Activated naive CD8-positive, alpha-beta T cell treated with anti-CD3 and anti-CD28 coated beads for 36 hours (primary cell): ENCODE measurements around the gene ATG4C. TPM values are rescaled to one million over a fixed set of nuclear protein-coding genes. Genes with fewer than 3 reads are reported as not detected.
"Not testable (repeated sequence)": the region's sequence is repeated elsewhere in the genome, so short reads cannot be mapped to it uniquely, and the experiment has no call there.

ENCODE experiments used
- DNase-seq: peaks from one replicate; pipeline ENCODE4 v3.0.0; 2021
- H3K27ac Mint-ChIP-seq: one replicate; pipeline ENCODE4 v1.8.0; 2022; ENCODE audit warnings: mild to moderate bottlenecking, moderate library complexity, mixed read lengths
- H3K27me3 Mint-ChIP-seq: one replicate; pipeline ENCODE4 v1.8.0; 2022; ENCODE audit warnings: mild to moderate bottlenecking, mixed read lengths
- H3K36me3 Mint-ChIP-seq: one replicate; pipeline ENCODE4 v1.8.0; 2021; ENCODE audit warnings: mild to moderate bottlenecking, mixed read lengths
- H3K4me1 Mint-ChIP-seq: one replicate; pipeline ENCODE4 v1.8.0; 2021; ENCODE audit warnings: mixed read lengths
- H3K4me3 Mint-ChIP-seq: one replicate; pipeline ENCODE4 v1.8.0; 2022; ENCODE audit warnings: mild to moderate bottlenecking, moderate library complexity, mixed read lengths
- H3K9me3 Mint-ChIP-seq: one replicate; pipeline ENCODE4 v1.8.0; 2022; ENCODE audit warnings: mixed read lengths
- total RNA-seq, 2 experiments: library from RNA; stranded (reverse); gene quantifications; one replicate each; pipeline ENCODE4 v1.2.3, GENCODE V29; 2021

ATG4C gene
- total RNA-seq, 2 experiments from 2014 or later: 17.7 to 18.2 TPM

DNA sequence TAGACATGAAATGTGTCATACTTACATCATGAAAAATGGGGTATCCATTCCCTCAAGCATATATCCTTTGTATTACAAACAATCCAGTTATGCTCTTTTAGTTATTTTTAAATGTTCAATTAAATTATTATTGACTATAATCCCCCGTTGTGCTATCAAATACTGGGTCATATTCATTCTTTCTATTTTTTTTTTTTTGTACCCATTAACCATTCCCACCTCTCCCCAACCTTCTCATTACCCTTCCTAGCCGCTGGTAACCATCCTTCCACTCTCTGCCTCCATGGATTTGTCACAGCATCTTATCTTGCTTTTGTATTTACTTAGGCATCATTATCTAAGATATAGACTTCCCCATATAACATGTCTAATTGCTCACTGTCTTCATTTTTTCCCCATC lies 15.8 kb downstream of the ATG4C start:
- Mint-ChIP-seq H3K9me3 (no peaks in the 10 kb centered on the region), H3K27ac (peak overlapping the region; percentile 16), H3K4me1 (peaks cover 16% of the 10 kb centered on the region), H3K36me3 (peaks cover 7% of the 10 kb centered on the region), H3K4me3 (no peak overlapping the region), H3K27me3 (no peaks in the 10 kb centered on the region)
- DNase-seq: no peak

DNA sequence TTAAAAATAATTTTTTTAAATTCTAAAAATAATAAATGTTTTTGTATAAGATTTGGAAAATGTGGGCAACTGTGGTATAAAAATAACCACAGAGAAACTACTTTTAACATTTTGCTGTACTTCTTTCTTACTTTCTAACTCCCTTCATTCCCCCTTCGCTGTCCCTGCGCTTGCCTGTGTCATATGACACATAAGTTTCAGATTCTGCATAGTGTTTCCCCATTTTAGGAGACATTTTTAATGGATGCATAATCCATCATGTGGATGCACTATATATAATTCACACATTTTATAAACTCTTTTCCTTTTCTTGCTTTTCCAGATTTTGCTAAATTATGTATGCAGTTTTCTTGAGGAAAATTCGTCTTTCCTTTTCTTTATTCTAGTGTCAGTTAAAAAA lies 16.3 kb downstream of the ATG4C start:
- no peaks in the 10 kb centered on the region for H3K9me3 Mint-ChIP-seq
- H3K36me3 Mint-ChIP-seq: peaks cover 7% of the 10 kb centered on the region
- no peaks in the 10 kb centered on the region for H3K27me3 Mint-ChIP-seq
- DNase-seq: no peak
- peak overlapping the region; percentile 50 for H3K27ac Mint-ChIP-seq
- no peak overlapping the region for H3K4me3 Mint-ChIP-seq
- H3K4me1 Mint-ChIP-seq: peaks cover 16% of the 10 kb centered on the region

DNA sequence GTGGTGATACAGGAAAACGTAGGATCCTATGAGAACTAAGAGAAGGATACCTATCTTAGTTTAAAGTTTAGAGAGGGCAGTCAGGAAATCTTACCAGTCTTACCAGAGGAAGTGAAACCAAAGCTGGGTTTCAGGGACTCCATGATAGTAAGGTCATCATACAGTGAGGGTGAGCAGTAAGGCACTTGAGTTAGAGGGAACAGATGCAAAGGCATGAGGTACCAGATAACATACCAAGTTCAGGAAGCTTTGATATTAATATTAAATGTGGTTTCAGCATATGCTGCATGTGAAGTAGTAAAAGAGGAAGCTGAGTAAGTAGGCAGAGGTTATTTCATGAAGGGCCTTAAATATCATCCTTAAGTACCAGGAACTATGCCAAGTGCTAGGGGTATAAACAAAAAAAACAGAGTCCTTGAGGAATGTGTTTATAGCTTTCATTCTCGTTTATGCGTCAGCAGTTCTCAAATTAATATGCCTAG lies 16.9 kb downstream of the ATG4C start:
- Mint-ChIP-seq H3K9me3 (no peaks in the 10 kb centered on the region), H3K4me3 (no peak overlapping the region)

DNA sequence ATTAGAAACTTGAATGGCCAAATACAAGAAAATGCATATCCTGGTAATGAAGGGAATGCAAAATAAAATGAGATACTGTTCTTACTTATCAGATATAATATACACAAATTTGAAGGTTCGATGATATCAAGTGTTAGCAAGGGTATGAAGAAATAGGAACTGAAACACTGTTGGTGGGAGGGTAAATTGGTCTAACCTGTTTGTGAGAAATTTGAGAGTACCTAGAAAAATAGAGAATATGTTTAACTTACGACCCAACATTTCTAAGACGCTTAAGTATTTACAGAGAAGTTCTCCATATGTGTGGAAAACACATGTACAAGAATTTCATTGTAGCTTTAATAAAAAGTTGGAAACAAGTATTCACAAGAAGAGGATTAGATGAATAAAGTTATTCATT lies 25.9 kb downstream of the ATG4C start:
- Mint-ChIP-seq H3K9me3 (no peaks in the 10 kb centered on the region), H3K27ac (no peak overlapping the region), H3K27me3 (no peaks in the 10 kb centered on the region), H3K36me3 (peaks cover 55% of the 10 kb centered on the region), H3K4me1 (no peaks in the 10 kb centered on the region), H3K4me3 (no peak overlapping the region)
- no peak for DNase-seq

More for the DNA sequence above, 16.9 kb downstream of the ATG4C start:
- Mint-ChIP-seq H3K27me3 (no peaks in the 10 kb centered on the region), H3K4me1 (peaks cover 16% of the 10 kb centered on the region), H3K36me3 (peaks cover 8% of the 10 kb centered on the region), H3K27ac (peak overlapping the region; percentile 50)
- DNase-seq: no peak

DNA sequence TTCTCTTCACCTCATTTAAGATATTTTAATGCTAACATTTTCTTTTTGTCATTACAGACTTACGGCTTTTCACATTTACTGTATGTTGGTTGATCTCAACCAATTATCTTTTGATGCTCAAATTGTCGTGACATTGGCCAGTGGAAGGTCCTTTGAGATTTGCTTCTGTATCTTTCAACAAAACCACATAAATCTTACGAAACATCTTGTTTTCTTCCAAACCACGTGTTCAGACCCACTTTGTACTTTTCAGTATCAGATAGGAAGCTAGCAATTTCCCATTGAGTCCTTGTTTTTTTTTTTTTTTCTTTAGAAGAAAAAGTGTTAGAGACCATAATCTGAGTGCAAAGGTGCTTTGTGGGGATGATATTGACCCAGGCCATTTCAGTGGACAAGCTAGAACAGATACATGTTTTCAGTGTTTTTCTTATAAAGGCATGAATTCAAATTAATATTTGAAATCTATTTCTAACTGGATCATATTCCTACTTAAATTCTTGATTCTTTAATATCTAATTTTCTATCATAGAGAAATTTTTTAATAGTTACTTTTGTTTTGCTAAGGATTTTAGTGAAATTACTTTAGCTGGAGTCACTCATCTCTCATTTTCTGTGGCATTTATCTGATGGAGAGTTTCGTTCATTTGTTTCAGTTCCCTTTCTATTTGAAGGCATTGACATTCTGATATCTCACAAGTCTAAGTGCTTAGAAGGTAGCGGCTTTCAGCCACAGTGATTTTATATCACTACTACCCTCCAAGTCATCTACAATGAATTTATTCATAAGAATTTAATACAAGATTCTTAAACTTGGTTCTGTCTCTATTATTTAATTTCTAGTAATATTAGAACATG lies 26.7 kb downstream of the ATG4C start:
- no peaks in the 10 kb centered on the region for H3K9me3 Mint-ChIP-seq
- no peak overlapping the region for H3K27ac Mint-ChIP-seq
- no peak overlapping the region for H3K4me3 Mint-ChIP-seq
- no peak for DNase-seq
- no peaks in the 10 kb centered on the region for H3K4me1 Mint-ChIP-seq
- no peaks in the 10 kb centered on the region for H3K27me3 Mint-ChIP-seq
- peaks cover 55% of the 10 kb centered on the region for H3K36me3 Mint-ChIP-seq

DNA sequence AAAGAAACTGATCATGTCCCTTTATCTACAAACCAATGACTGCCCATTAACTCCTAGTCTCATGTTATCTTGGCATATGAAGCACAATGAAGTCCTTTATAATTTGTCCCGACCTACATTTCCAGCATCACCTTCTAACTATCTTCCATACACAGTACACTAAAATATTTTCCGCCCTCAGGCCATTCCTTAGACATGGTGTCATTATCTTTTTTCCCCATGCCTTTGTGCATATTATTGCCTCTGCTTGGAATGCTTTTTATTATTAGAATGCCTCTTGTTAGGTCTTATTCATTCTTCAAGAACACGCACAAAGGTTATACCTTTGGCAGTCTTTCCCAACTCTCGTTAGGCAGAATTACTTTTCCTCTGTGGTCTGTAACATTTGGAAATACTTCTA lies 39.6 kb downstream of the ATG4C start:
- Mint-ChIP-seq H3K4me1 (no peaks in the 10 kb centered on the region), H3K27me3 (no peaks in the 10 kb centered on the region), H3K4me3 (no peak overlapping the region), H3K36me3 (peaks cover 31% of the 10 kb centered on the region), H3K27ac (no peak overlapping the region), H3K9me3 (peaks cover 8% of the 10 kb centered on the region)
- no peak for DNase-seq

DNA sequence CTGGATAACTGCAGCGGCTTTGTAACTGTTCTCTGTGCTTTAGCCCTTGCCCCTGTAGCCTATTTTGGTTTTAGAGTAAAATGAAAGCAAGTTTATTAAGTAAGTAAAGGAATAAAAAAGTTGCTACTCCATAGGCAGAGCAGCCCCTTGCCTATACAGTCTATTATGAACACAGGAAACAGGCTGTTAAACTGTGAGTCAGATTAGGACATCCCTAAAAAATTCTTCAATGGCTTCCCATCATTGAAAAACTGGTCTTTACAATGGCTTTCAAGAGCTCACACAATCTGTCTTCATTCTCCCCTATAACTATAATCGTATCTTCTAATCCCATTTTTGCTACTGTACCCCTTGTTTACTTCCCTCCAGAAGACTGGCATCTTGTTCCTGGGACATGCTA lies 43.0 kb downstream of the ATG4C start:
- no peaks in the 10 kb centered on the region for H3K27me3 Mint-ChIP-seq
- H3K4me1 Mint-ChIP-seq: no peaks in the 10 kb centered on the region
- peaks cover 29% of the 10 kb centered on the region for H3K36me3 Mint-ChIP-seq
- H3K4me3 Mint-ChIP-seq: no peak overlapping the region
- no peak overlapping the region for H3K27ac Mint-ChIP-seq
- no peak for DNase-seq
- H3K9me3 Mint-ChIP-seq: peaks cover 8% of the 10 kb centered on the region

DNA sequence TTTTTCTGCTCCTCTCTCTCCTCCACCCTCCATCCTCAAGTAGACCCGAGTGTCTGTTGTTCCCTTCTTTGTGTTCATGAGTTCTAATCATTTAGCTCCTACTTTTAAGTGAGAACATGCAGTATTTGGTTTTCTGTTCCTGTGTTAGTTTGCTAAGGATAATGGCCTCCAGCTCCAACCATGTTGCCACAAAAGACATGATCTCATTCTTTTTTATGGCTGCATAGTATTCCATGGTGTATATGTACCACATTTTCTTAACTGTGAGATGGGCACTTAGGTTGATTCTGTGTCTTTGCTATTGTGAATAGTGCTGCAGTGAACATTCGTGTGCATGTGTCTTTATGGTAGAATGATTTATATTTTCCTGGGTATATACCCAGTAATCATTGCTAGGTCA lies 43.9 kb downstream of the ATG4C start:
- not testable (repeated sequence) for DNase-seq, H3K9me3 Mint-ChIP-seq, H3K4me3 Mint-ChIP-seq, H3K4me1 Mint-ChIP-seq, H3K27me3 Mint-ChIP-seq, H3K27ac Mint-ChIP-seq
- peaks cover 29% of the 10 kb centered on the region for H3K36me3 Mint-ChIP-seq

DNA sequence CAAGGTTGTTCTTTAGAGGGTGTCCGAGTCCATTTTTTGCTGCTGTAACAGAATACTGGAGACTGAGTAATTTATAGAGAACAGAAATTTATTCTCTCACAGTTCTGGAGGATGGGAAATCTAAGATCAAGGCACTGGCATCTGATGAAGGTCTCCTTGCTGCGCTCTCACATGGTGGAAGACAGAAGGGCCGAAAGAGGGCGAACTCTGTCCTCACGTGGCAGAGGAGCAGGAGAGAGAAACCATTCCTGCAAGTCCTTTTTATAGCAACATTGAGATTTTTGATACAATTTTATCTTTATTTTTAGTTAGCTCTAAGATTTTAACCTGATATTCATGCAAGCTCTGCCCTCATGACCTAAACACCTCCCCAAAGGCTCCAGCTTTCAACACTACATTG lies 48.3 kb downstream of the ATG4C start:
- H3K27ac Mint-ChIP-seq: no peak overlapping the region
- DNase-seq: no peak
- H3K4me3 Mint-ChIP-seq: no peak overlapping the region
- peaks cover 2% of the 10 kb centered on the region for H3K4me1 Mint-ChIP-seq
- no peaks in the 10 kb centered on the region for H3K27me3 Mint-ChIP-seq
- H3K36me3 Mint-ChIP-seq: peaks cover 13% of the 10 kb centered on the region
- H3K9me3 Mint-ChIP-seq: peaks cover 6% of the 10 kb centered on the region

DNA sequence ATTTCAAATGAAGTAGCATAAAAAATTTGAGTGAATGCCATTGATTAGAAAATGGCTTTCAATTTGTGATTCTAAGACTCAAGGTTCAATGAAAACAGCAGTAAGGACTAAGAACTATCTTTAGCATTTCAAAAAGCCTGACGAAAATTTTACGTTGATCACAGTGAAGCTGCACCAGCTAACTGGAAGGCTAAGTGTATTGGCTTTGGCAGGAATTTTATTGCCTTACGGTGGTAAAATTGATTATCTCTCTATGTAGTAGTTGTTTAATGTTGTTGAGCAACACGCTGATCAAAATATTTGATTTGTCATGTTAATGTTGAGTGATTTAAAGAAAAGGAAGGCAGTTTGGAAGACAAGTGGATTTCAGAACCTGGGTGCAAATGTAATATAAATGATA lies 49.6 kb downstream of the ATG4C start:
- Mint-ChIP-seq H3K4me1 (peaks cover 2% of the 10 kb centered on the region), H3K36me3 (peaks cover 4% of the 10 kb centered on the region), H3K4me3 (no peak overlapping the region), H3K9me3 (no peaks in the 10 kb centered on the region), H3K27me3 (no peaks in the 10 kb centered on the region), H3K27ac (no peak overlapping the region)
- no peak for DNase-seq

DNA sequence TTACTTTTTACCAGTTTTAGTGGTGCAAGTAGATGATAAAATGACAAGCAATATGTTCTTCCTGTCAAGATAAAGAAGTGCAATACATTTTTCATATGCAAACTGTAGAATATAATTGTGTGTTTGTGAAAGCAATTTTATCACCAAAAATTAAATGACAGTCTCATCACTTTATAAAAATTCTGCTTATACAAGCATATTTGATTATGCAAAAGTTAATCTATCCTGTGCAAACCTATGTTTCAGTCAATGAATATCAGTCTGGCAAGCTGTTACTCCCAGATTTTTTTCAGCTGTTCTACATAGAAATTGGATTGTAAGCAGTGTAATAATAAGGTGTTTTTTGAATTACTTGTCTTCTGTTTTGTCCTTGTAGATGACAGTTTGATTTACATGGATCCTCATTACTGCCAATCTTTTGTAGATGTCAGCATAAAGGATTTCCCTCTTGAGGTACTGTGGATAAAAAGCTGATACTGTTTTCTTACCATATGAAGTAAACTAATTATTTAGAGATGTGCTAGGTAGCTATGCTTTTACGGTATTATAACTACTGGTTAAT lies 50.5 kb downstream of the ATG4C start:
- H3K27ac Mint-ChIP-seq: no peak overlapping the region
- no peak for DNase-seq
- no peaks in the 10 kb centered on the region for H3K27me3 Mint-ChIP-seq
- no peak overlapping the region for H3K4me3 Mint-ChIP-seq
- H3K9me3 Mint-ChIP-seq: no peaks in the 10 kb centered on the region
- H3K4me1 Mint-ChIP-seq: peaks cover 2% of the 10 kb centered on the region
- H3K36me3 Mint-ChIP-seq: peaks cover 4% of the 10 kb centered on the region

DNA sequence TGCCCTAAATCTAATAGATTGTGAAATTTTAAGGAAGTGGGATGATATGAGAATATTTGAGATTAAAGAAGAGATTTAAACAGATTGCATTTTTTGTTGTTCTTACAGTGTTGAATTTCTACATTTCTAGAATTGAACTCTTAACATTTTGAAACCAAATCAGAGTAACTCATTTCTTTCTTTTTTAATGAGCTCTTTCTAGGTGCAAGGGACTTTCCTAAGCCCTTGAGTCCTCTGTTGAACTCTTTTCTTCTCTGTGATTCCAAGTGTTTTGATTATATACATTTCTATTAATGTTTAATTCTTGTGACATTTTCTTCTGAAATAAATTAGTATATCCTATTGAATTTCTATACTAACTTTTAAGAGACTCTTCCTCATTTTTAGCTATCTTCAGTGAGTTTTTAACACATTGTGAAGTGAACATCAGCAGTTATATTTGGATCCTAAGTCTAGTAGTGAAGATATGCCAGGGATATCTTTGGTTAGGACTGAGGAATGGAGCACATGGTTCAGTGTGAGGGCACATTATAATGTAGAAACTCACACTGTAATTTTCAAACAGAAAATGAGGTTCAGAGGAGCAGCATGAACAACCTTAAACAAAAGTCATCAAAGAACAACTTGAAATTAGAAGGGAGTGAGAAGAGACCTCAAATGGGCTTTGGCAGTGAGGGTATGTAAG lies 53.1 kb downstream of the ATG4C start:
- H3K27ac Mint-ChIP-seq: no peak overlapping the region
- peaks cover 2% of the 10 kb centered on the region for H3K36me3 Mint-ChIP-seq
- H3K9me3 Mint-ChIP-seq: no peaks in the 10 kb centered on the region
- H3K27me3 Mint-ChIP-seq: no peaks in the 10 kb centered on the region
- DNase-seq: no peak
- H3K4me1 Mint-ChIP-seq: peaks cover 2% of the 10 kb centered on the region
- no peak overlapping the region for H3K4me3 Mint-ChIP-seq

DNA sequence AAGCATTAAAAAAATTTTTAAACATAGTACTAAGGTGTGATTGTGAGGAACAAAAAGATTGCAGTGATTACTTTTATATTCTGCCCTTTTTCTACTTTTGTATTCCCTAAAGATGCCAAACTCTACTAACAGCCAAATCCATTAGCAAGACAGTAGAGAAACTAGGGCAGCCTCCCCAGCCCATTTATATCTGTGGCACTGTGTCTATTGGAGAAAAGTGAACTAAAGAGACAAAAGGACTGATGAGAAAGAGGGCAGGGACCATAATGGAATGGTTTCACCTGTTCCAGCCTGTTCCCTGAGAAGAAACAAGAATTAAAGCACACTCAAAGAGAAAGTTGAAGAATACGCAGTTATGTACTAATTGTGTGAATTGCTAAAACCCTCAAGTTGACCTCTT lies 56.6 kb downstream of the ATG4C start:
- H3K36me3 Mint-ChIP-seq: no peaks in the 10 kb centered on the region
- H3K27me3 Mint-ChIP-seq: no peaks in the 10 kb centered on the region
- no peak overlapping the region for H3K27ac Mint-ChIP-seq
- H3K4me3 Mint-ChIP-seq: no peak overlapping the region
- no peaks in the 10 kb centered on the region for H3K9me3 Mint-ChIP-seq
- peaks cover 2% of the 10 kb centered on the region for H3K4me1 Mint-ChIP-seq
- no peak for DNase-seq

DNA sequence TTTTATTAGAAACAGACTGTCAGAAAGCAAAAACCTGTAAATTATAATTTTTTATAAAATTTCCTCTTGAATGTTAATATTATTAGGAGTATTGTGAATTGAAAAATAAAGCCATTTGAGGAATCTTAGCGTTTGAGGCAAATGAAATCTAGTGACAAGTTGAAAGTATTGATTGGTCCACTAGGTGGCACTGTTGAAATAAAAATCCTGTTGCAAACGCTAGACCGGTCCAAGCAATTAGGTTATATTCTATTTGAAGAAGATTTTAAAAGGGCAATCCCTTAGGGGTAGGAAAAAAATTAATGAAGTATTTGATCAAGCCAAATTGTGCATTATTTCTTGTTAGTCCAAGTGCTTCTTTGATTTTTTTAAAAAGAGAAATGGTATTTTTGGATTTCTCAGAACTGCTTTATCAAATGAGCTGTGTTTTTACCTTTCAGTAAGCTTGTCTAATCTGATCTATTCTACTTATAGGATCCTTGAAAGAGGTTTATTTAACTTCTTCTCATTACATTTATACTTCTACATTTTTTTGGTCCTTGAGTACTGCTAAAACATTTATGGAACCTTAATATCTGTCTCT lies 57.7 kb downstream of the ATG4C start:
- Mint-ChIP-seq H3K4me3 (no peak overlapping the region), H3K36me3 (no peaks in the 10 kb centered on the region), H3K27me3 (no peaks in the 10 kb centered on the region), H3K9me3 (no peaks in the 10 kb centered on the region), H3K4me1 (peaks cover 2% of the 10 kb centered on the region), H3K27ac (no peak overlapping the region)
- no peak for DNase-seq

DNA sequence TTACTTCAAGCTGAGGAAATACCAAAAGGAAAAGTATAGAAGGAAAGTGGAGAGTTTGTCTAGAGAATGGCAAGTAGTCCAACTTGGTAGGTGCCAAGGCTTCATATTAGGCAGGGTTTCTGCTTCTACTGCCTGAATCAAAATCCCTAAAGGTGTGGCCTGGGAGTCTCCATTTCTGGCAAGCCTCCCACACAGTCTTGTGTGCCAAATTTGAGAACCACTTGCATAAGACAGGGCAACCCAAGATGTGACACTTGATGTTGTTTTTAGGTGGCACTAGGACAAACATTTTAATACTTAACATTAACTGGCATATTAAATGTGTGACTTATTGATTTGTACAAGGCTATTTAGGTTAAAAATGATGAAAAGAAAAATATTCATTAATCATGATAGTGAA lies 60.1 kb downstream of the ATG4C start:
- H3K4me1 Mint-ChIP-seq: no peaks in the 10 kb centered on the region
- peaks cover 1% of the 10 kb centered on the region for H3K36me3 Mint-ChIP-seq
- no peak overlapping the region for H3K4me3 Mint-ChIP-seq
- no peaks in the 10 kb centered on the region for H3K27me3 Mint-ChIP-seq
- no peak overlapping the region for H3K27ac Mint-ChIP-seq
- H3K9me3 Mint-ChIP-seq: no peaks in the 10 kb centered on the region
- DNase-seq: no peak
